SJSA1 (cell line): Measurements from ENCODE around the gene SMCO4. TPM values are rescaled to one million over a fixed set of nuclear protein-coding genes. Genes with fewer than 3 reads are reported as not detected.

Source experiments
- total RNA-seq: library from RNA; depleted of rRNA; stranded (reverse); fragments of >200 nt; shearing (Covaris generic); gene quantifications from 2 replicates; pipeline ENCODE4 v1.2.3, GENCODE V29; 2014; rRNA removed

The SMCO4 gene
- total RNA-seq, 1 experiment from 2014 or later, result 6.8 TPM

Other genes with a start within 250 kb of the SMCO4 start
- gene DEUP1, start 212.6 kb downstream of the SMCO4 start, total RNA-seq, result not detected in 2 replicates
- gene CEP295, start 118.3 kb upstream of the SMCO4 start, total RNA-seq, result 17.4 and 20.8 TPM in 2 replicates
- gene TAF1D, start 198.1 kb upstream of the SMCO4 start, total RNA-seq, result 72.6 and 90.6 TPM in 2 replicates
- 12.8 and 19.8 TPM in 2 replicates for gene C11orf54, start 198.3 kb upstream of the SMCO4 start, total RNA-seq
- 14.3 and 18.2 TPM in 2 replicates for gene MED17, start 240.9 kb upstream of the SMCO4 start, total RNA-seq